Measurements from ENCODE around the gene KIAA1217. TPM values are rescaled to one million over a fixed set of nuclear protein-coding genes. Genes with fewer than 3 reads are reported as not detected.

KIAA1217 gene
- total RNA-seq, 2 donors from 2014 or later, result 92.5 to 188 TPM

DNA sequence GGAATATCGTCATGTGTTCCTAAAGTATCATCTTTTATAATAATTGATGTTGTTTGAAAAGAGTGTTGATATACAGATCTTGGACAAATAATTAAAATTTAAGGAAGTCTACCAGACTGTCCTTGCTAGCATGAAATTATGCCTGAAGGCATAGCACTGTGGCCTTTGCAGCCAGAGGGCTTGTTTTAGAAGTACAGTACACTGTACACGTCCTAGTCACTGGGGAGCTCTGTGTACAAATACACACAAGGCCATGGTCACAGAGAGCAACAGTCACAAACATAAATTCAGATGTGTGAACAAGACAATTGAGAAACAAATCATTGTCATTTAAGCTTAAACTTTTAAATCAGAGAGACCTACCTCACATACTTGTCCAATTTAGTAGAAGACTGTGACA lies 133.0 kb downstream of the KIAA1217 start:
- no peak for DNase-seq (ENCODE audit: low spot score)
- no peak for TF ChIP-seq POLR2AphosphoS5 (IDR thresholded peaks at IDR 0.05)
- 50% methylated on average over 2 of the region's 2 CpGs for WGBS
- H3K9me3 ChIP-seq, result no peaks in the 10 kb centered on the region
- H3K4me3 ChIP-seq, result no peak overlapping the region
- intact Hi-C loops (cut with DNase I), result no loop called here
- no peaks in the 10 kb centered on the region for H3K36me3 ChIP-seq
- H3K4me1 ChIP-seq (replicated peaks), result peaks cover 4% of the 10 kb centered on the region
- no peaks in the 10 kb centered on the region for H3K27me3 ChIP-seq (replicated peaks; ENCODE audit: insufficient read depth)
- no peak overlapping the region for H3K27ac ChIP-seq

DNA sequence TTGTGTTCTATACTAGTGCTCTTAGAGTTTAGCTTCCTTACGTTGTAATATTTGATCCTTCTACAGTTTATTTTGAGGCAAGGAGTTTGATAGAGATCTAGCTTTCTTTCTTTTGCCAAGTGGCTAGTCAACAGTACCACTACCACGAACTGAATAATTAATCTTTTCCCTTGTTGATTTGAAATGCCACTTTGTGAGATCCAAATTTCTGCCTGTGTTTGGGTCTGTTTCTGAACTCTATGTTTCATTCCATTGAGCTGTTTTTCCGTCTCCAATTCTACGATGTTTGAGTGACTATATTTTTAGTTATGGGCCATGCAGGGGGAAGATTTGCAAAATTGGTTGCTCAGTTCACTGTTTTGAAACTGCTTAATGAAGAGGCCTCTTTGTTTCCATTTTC lies 134.7 kb downstream of the KIAA1217 start:
- peak overlapping the region; percentile 57 to 61 for H3K27ac ChIP-seq
- TF ChIP-seq POLR2AphosphoS5 (IDR thresholded peaks at IDR 0.05) (no peak), POLR2A (IDR thresholded peaks at IDR 0.05) (no peak)
- TF ChIP-seq, protein P1, sequence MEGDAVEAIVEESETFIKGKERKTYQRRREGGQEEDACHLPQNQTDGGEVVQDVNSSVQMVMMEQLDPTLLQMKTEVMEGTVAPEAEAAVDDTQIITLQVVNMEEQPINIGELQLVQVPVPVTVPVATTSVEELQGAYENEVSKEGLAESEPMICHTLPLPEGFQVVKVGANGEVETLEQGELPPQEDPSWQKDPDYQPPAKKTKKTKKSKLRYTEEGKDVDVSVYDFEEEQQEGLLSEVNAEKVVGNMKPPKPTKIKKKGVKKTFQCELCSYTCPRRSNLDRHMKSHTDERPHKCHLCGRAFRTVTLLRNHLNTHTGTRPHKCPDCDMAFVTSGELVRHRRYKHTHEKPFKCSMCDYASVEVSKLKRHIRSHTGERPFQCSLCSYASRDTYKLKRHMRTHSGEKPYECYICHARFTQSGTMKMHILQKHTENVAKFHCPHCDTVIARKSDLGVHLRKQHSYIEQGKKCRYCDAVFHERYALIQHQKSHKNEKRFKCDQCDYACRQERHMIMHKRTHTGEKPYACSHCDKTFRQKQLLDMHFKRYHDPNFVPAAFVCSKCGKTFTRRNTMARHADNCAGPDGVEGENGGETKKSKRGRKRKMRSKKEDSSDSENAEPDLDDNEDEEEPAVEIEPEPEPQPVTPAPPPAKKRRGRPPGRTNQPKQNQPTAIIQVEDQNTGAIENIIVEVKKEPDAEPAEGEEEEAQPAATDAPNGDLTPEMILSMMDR (IDR thresholded peaks at IDR 0.05), result no peak
- H3K9me3 ChIP-seq, result no peaks in the 10 kb centered on the region
- H3K4me3 ChIP-seq, result no peak overlapping the region
- 8% methylated on average over 4 of the region's 4 CpGs for WGBS
- no peaks in the 10 kb centered on the region for H3K36me3 ChIP-seq
- intact Hi-C loops (cut with DNase I), result no loop called here
- peaks cover 4% of the 10 kb centered on the region for H3K4me1 ChIP-seq (replicated peaks)
- no peaks in the 10 kb centered on the region for H3K27me3 ChIP-seq (replicated peaks; ENCODE audit: insufficient read depth)
- DNase-seq (ENCODE audit: low spot score), result no peak

DNA sequence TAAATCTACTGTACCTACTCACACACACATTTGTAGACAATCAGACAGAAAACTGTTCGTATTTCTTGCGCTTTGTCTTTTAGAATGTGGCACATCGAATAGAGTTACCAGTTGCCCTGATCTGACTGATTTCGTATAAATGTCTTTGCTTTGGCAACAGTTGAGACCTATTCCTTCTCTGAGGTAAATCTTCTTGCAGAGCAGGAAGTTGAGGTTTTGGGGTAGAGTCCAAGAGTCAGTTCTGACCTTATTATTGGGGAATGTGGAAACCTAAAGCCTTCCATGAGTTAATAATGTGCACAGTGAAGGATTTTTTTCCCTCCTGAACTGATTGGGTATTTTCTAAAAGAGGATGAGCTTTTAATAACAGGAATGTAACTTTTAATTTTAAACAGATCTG lies 135.3 kb downstream of the KIAA1217 start:
- intact Hi-C loops (cut with DNase I), result no loop called here
- Histone ChIP-seq H3K36me3 (no peaks in the 10 kb centered on the region), H3K27ac (peak overlapping the region; percentile 57 to 61), H3K4me3 (no peak overlapping the region), H3K9me3 (no peaks in the 10 kb centered on the region), H3K27me3 (replicated peaks; ENCODE audit: insufficient read depth) (no peaks in the 10 kb centered on the region), H3K4me1 (replicated peaks) (peaks cover 4% of the 10 kb centered on the region)
- peak; percentile 76 for DNase-seq (ENCODE audit: low spot score)
- 10% methylated on average over 4 of the region's 4 CpGs for WGBS
- no peak for TF ChIP-seq POLR2A (IDR thresholded peaks at IDR 0.05)
- TF ChIP-seq POLR2AphosphoS5 (IDR thresholded peaks at IDR 0.05), result peak; percentile 84

DNA sequence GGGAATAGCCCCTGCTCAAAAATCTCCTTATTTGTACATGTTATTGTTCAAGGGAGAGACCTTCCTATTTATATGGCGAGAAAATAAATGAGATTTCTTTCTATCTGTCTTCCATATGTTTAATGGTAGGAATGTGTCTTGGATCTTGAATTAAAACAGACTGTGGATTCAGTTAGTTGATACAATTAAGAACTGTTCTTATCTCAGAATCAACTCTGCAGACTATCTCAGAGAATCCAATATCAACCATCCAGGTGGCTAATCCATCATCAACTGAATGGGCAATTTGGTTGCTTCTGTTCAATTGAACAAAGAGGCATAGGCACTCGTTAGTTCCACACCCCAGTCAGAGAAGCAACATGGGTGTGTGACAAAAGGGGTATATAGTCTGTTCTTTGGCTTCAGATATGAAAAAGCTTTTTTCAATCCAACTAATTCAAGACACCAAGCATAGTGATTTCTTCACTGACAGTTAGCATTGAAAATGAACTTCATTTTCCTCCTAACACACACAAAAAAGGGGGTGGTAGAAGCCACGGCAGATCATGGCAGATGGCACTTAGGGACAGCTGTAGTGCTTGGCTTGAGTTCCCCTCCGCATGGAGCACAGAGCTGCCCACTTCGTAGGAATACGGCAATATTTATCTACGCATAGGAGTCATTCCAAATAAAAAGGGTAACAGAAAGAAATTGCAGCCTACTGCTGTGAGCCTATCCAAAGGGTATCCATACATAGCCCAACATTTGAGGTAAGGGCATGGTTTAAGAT lies 135.9 kb downstream of the KIAA1217 start:
- peak overlapping the region; percentile 57 to 61 for H3K27ac ChIP-seq
- intact Hi-C loops (cut with DNase I), result no loop called here
- TF ChIP-seq POLR2A (IDR thresholded peaks at IDR 0.05), result no peak
- TF ChIP-seq POLR2AphosphoS5 (IDR thresholded peaks at IDR 0.05), result no peak
- TF ChIP-seq, protein P1 (IDR thresholded peaks at IDR 0.05), result no peak

DNA sequence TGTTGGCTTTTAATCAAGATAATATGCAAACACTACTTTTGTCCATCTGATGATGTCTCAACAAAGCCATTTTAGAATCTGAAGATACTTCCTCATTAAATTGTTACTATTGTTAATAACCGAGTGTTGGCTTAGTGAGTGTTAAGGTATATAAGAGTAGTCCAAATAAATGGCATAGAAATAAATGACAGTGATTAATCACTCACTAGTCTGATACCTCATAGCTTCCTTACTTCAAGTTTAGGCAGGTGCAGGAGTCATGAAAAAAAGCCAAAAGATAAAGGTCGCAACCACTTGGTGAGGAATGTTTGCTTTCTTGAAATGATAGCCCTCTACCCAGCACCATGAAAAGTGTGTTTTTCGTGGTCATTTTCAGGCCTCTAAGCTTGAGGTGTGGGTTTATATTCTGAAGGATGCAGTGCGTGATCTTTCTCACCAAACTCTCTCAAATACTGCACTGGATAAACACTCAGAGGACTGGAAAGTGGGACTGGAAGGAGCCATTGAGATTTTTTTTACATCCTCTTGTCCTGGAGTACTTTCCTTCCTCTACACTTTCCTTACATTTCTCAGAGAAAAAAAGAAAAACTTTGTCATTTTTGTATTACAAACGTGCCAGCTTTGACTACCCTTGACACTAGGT lies 138.1 kb downstream of the KIAA1217 start:
- no peaks in the 10 kb centered on the region for H3K36me3 ChIP-seq
- DNase-seq (ENCODE audit: low spot score), result no peak
- no peak overlapping the region for H3K4me3 ChIP-seq
- intact Hi-C loops (cut with DNase I), result no loop called here
- 52% methylated on average over 5 of the region's 5 CpGs for WGBS
- TF ChIP-seq, protein P1 (IDR thresholded peaks at IDR 0.05), result no peak
- no peak for TF ChIP-seq POLR2A (IDR thresholded peaks at IDR 0.05)
- peaks cover 4% of the 10 kb centered on the region for H3K4me1 ChIP-seq (replicated peaks)
- no peaks in the 10 kb centered on the region for H3K27me3 ChIP-seq (replicated peaks; ENCODE audit: insufficient read depth)
- H3K9me3 ChIP-seq, result no peaks in the 10 kb centered on the region
- peak overlapping the region in 1 of 2 donors; percentile 0 for H3K27ac ChIP-seq

More for the DNA sequence above, 135.9 kb downstream of the KIAA1217 start:
- WGBS, result 74% methylated on average over 7 of the region's 7 CpGs
- Histone ChIP-seq H3K27me3 (replicated peaks; ENCODE audit: insufficient read depth) (no peaks in the 10 kb centered on the region), H3K9me3 (no peaks in the 10 kb centered on the region), H3K4me1 (replicated peaks) (peaks cover 4% of the 10 kb centered on the region), H3K4me3 (no peak overlapping the region), H3K36me3 (no peaks in the 10 kb centered on the region)
- DNase-seq (ENCODE audit: low spot score), result no peak

Data from prostate gland (tissue), 2 donors.